Measurements from ENCODE around the gene IL36B.
"Not testable (repeated sequence)": the region's sequence is repeated elsewhere in the genome, so short reads cannot be mapped to it uniquely, and the experiment has no call there.

Gene IL36B

DNA sequence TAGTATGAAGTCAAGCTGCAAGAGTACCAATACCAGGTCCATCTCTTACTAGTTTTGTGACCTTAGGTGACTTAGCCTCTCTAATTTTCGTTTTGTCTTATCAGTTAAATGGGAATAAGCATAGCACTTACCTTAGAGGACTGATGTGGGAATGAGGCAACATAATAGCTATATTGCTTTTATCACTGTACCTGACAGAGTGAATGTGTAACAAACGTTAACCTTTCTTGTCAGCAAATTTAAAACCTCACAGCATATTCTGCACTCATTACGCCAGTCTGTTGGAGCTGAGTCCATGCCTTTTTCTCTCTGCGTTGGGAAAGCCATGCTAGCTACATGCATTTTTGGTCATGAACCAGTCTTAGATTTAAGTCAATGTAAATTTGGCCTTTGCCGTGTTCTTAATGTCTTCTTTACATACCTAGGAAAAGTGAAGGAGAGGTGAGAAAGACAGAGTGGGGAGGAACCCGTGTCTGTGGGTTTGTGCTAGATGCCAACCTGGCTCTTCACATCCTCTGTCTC is at the start of gene IL36B:
Gene IL36B, minus strand, starts transcription at position 472 of the 522 bp plus-strand sequence.
- no peaks in the 10 kb centered on the region for H3K36me3 ChIP-seq (ENCODE audit: control insufficient read depth, low read depth, low read length)
- H3K4me3 ChIP-seq (ENCODE audit: low read length), result no peak within 1 kb of the TSS
- no peak within 1 kb of the TSS for H3K27ac ChIP-seq (ENCODE audit: low read length)
- H3K4me1 ChIP-seq (ENCODE audit: control insufficient read depth, low read depth, low read length), result no peaks in the 10 kb centered on the region
- H3K27me3 ChIP-seq (ENCODE audit: control insufficient read depth, insufficient read depth, low read length), result no peaks in the 10 kb centered on the region
- H3K9ac ChIP-seq (ENCODE audit: low read length), result no peak within 1 kb of the TSS
- no peaks in the 10 kb centered on the region for H3K9me3 ChIP-seq (ENCODE audit: control insufficient read depth, low read depth, low read length)

GRCh38 chr2:113102133-113102532 is 49.5 kb upstream of the IL36B start:
- Histone ChIP-seq H3K27me3 (ENCODE audit: control insufficient read depth, insufficient read depth, low read length) (no peaks in the 10 kb centered on the region), H3K9ac (ENCODE audit: low read length) (no peak overlapping the region), H3K9me3 (ENCODE audit: control insufficient read depth, low read depth, low read length) (peaks cover 3% of the 10 kb centered on the region), H3K27ac (ENCODE audit: low read length) (no peak overlapping the region), H3K4me3 (ENCODE audit: low read length) (no peak overlapping the region), H3K4me1 (ENCODE audit: control insufficient read depth, low read depth, low read length) (no peaks in the 10 kb centered on the region), H3K36me3 (ENCODE audit: control insufficient read depth, low read depth, low read length) (no peaks in the 10 kb centered on the region)

DNA sequence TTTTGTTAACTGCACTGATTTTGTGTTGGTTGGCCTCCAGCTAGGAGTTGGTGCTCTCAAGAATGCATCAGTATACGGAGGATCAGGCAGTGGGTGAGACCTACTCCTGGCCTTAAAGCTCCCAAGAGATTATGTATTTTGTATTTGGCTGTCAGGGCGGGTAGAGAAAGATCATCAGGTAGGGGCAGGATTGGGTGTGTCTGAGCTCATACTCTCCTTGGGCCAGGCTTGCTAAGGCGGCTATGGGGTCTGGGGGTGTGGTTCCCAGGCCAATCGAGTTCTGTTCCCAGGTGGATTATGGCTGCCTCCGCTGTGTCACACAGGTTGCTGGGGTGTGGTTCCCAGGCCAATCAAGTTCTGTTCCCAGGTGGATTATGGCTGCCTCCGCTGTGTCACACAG is 45.9 kb upstream of the IL36B start:
- H3K4me1 ChIP-seq (ENCODE audit: control insufficient read depth, low read depth, low read length), result no peaks in the 10 kb centered on the region
- H3K9ac ChIP-seq (ENCODE audit: low read length), result no peak overlapping the region
- no peaks in the 10 kb centered on the region for H3K27me3 ChIP-seq (ENCODE audit: control insufficient read depth, insufficient read depth, low read length)
- no peak overlapping the region for H3K4me3 ChIP-seq (ENCODE audit: low read length)
- peaks cover 3% of the 10 kb centered on the region for H3K9me3 ChIP-seq (ENCODE audit: control insufficient read depth, low read depth, low read length)
- no peak overlapping the region for H3K27ac ChIP-seq (ENCODE audit: low read length)
- H3K36me3 ChIP-seq (ENCODE audit: control insufficient read depth, low read depth, low read length), result no peaks in the 10 kb centered on the region

GRCh38 chr2:113098041-113098440 is 45.4 kb upstream of the IL36B start:
- no peaks in the 10 kb centered on the region for H3K36me3 ChIP-seq (ENCODE audit: control insufficient read depth, low read depth, low read length)
- H3K4me1 ChIP-seq (ENCODE audit: control insufficient read depth, low read depth, low read length), result no peaks in the 10 kb centered on the region
- no peak overlapping the region for H3K9ac ChIP-seq (ENCODE audit: low read length)

GRCh38 chr2:113096842-113097618 is 44.4 kb upstream of the IL36B start:
- not testable (repeated sequence) for H3K36me3 ChIP-seq (ENCODE audit: control insufficient read depth, low read depth, low read length); H3K4me3 ChIP-seq (ENCODE audit: low read length); H3K9me3 ChIP-seq (ENCODE audit: control insufficient read depth, low read depth, low read length); H3K27ac ChIP-seq (ENCODE audit: low read length); H3K27me3 ChIP-seq (ENCODE audit: control insufficient read depth, insufficient read depth, low read length); H3K4me1 ChIP-seq (ENCODE audit: control insufficient read depth, low read depth, low read length); H3K9ac ChIP-seq (ENCODE audit: low read length)

More at GRCh38 chr2:113098041-113098440, 45.4 kb upstream of the IL36B start:
- H3K27me3 ChIP-seq (ENCODE audit: control insufficient read depth, insufficient read depth, low read length), result no peaks in the 10 kb centered on the region
- no peak overlapping the region for H3K4me3 ChIP-seq (ENCODE audit: low read length)
- H3K9me3 ChIP-seq (ENCODE audit: control insufficient read depth, low read depth, low read length), result peaks cover 3% of the 10 kb centered on the region
- H3K27ac ChIP-seq (ENCODE audit: low read length), result no peak overlapping the region

DNA sequence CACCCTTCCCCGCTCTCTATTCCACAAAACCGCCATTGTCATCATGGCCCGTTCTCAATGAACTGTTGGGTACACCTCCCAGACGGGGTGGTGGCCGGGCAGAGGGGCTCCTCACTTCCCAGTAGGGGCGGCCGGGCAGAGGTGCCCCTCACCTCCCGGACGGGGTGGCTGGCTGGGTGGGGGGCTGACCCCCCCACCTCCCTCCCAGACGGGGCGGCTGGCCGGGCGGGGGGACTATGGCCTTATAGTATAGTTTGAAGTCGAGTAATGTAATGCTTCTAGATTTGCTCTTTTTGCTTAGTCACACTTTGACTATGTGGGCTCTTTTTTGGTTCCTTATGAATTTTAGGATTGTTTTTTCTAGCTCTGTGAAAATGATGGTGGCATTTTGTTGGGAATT is 43.6 kb upstream of the IL36B start:
- not testable (repeated sequence) for H3K9me3 ChIP-seq (ENCODE audit: control insufficient read depth, low read depth, low read length); H3K9ac ChIP-seq (ENCODE audit: low read length)

DNA sequence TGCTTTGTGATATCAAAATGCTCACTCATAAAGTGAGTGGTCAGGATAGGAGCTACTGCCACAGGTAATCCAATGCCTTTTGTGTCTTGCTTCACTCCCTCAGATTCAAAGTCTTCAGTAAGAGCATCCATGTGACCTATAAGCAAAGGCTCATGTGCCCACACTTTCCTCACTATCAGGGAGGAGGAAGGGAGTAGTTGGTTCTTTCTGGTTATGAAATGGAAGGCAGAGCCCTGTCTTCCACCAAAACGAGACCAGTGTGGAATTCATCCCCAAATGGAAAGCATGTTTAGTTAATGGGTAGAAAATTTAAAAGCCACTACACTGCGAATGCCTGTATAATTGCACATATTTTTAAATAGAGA is 40.9 kb upstream of the IL36B start:
- H3K27me3 ChIP-seq (ENCODE audit: control insufficient read depth, insufficient read depth, low read length), result no peaks in the 10 kb centered on the region
- H3K36me3 ChIP-seq (ENCODE audit: control insufficient read depth, low read depth, low read length), result no peaks in the 10 kb centered on the region
- H3K9me3 ChIP-seq (ENCODE audit: control insufficient read depth, low read depth, low read length), result peaks cover 3% of the 10 kb centered on the region
- H3K4me3 ChIP-seq (ENCODE audit: low read length), result no peak overlapping the region
- no peaks in the 10 kb centered on the region for H3K4me1 ChIP-seq (ENCODE audit: control insufficient read depth, low read depth, low read length)
- H3K9ac ChIP-seq (ENCODE audit: low read length), result no peak overlapping the region
- H3K27ac ChIP-seq (ENCODE audit: low read length), result no peak overlapping the region

More for the DNA sequence above, 43.6 kb upstream of the IL36B start:
- not testable (repeated sequence) for H3K27ac ChIP-seq (ENCODE audit: low read length); H3K36me3 ChIP-seq (ENCODE audit: control insufficient read depth, low read depth, low read length); H3K4me1 ChIP-seq (ENCODE audit: control insufficient read depth, low read depth, low read length); H3K27me3 ChIP-seq (ENCODE audit: control insufficient read depth, insufficient read depth, low read length); H3K4me3 ChIP-seq (ENCODE audit: low read length)

DNA sequence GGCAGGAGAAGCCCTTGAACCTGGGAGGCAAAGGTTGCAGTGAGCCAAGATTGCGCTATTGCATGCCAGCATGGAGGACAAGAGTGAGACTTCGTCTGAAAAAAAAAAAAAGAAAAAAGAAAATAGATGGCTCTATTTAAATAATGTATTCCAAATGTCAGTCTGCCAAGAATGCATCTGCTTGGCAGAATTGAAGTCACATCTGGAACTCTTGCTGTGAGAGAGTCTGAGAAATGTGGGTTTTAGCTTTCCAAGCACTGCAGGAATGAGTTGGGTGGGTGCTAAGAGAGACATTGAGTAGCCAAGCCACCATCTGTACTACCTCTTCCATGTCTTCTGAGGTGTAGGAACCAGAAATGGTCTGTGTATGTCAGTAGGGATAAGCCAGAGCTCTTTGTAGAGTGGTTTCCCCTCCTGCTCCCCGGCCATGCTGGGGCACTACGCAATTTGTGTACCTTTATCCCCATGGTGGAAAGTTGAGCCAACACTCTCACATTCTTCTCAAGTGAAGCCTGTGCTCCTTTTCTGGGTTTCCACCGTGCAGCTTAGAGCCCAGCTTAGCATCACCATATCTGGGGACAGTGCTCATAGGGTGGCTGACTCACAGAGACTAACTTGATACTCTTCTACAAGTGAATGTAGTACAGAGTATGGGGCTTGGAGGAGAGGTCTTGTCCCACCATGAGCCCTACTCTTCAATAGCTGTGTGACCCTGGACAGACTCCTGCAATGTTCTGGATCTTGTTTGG is 40.4 kb upstream of the IL36B start:
- Histone ChIP-seq H3K4me1 (ENCODE audit: control insufficient read depth, low read depth, low read length) (no peaks in the 10 kb centered on the region), H3K9ac (ENCODE audit: low read length) (no peak overlapping the region), H3K4me3 (ENCODE audit: low read length) (no peak overlapping the region), H3K27me3 (ENCODE audit: control insufficient read depth, insufficient read depth, low read length) (no peaks in the 10 kb centered on the region), H3K9me3 (ENCODE audit: control insufficient read depth, low read depth, low read length) (peaks cover 3% of the 10 kb centered on the region), H3K36me3 (ENCODE audit: control insufficient read depth, low read depth, low read length) (no peaks in the 10 kb centered on the region), H3K27ac (ENCODE audit: low read length) (no peak overlapping the region)

DNA sequence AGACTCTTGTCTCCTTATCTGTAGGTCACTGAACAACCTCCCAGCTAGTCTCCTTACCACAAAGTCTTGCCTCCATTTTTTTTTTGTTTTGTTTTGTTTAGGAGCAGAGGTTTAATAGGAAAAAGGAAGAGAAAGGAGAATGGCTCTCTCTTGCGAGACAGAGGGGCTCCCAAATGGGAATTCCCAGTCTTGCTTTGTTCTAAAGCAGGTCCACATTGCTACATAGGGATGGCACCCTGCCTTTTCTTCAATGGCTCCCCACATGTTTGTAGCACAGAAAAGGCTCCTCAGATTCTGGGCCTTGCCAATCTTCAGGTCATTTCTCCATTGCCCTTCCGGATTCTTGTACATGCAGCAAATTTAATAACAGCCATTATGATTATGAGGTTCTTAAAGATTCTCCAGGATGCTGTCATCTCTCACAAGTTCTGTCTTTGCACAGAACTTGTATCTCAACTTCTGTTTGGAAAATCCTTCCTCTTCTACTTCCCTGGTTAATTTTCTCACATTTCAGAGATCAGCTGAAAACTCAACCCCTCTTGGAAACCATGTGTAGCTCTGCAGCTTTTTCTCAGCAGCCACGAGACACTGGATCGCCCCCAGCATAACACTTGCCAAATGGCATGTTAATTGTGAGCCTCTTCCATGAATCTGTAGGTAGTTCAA is 38.7 kb upstream of the IL36B start:
- no peak overlapping the region for H3K4me3 ChIP-seq (ENCODE audit: low read length)
- H3K27me3 ChIP-seq (ENCODE audit: control insufficient read depth, insufficient read depth, low read length), result no peaks in the 10 kb centered on the region
- H3K27ac ChIP-seq (ENCODE audit: low read length), result no peak overlapping the region
- H3K9me3 ChIP-seq (ENCODE audit: control insufficient read depth, low read depth, low read length), result no peaks in the 10 kb centered on the region
- H3K4me1 ChIP-seq (ENCODE audit: control insufficient read depth, low read depth, low read length), result no peaks in the 10 kb centered on the region
- H3K36me3 ChIP-seq (ENCODE audit: control insufficient read depth, low read depth, low read length), result no peaks in the 10 kb centered on the region
- no peak overlapping the region for H3K9ac ChIP-seq (ENCODE audit: low read length)

GRCh38 chr2:113089916-113090315 is 37.2 kb upstream of the IL36B start:
- Histone ChIP-seq H3K36me3 (ENCODE audit: control insufficient read depth, low read depth, low read length) (no peaks in the 10 kb centered on the region), H3K27me3 (ENCODE audit: control insufficient read depth, insufficient read depth, low read length) (no peaks in the 10 kb centered on the region), H3K9ac (ENCODE audit: low read length) (no peak overlapping the region), H3K4me3 (ENCODE audit: low read length) (no peak overlapping the region), H3K9me3 (ENCODE audit: control insufficient read depth, low read depth, low read length) (no peaks in the 10 kb centered on the region), H3K27ac (ENCODE audit: low read length) (no peak overlapping the region), H3K4me1 (ENCODE audit: control insufficient read depth, low read depth, low read length) (no peaks in the 10 kb centered on the region)

GRCh38 chr2:113088213-113088992 is 35.7 kb upstream of the IL36B start:
- Histone ChIP-seq H3K36me3 (ENCODE audit: control insufficient read depth, low read depth, low read length) (no peaks in the 10 kb centered on the region), H3K9me3 (ENCODE audit: control insufficient read depth, low read depth, low read length) (no peaks in the 10 kb centered on the region), H3K27me3 (ENCODE audit: control insufficient read depth, insufficient read depth, low read length) (no peaks in the 10 kb centered on the region), H3K4me3 (ENCODE audit: low read length) (no peak overlapping the region), H3K9ac (ENCODE audit: low read length) (no peak overlapping the region), H3K4me1 (ENCODE audit: control insufficient read depth, low read depth, low read length) (no peaks in the 10 kb centered on the region), H3K27ac (ENCODE audit: low read length) (no peak overlapping the region)

Measured in iPS-18a (cell line).